ENCODE results near the gene PTPRE.

Gene PTPRE

DNA sequence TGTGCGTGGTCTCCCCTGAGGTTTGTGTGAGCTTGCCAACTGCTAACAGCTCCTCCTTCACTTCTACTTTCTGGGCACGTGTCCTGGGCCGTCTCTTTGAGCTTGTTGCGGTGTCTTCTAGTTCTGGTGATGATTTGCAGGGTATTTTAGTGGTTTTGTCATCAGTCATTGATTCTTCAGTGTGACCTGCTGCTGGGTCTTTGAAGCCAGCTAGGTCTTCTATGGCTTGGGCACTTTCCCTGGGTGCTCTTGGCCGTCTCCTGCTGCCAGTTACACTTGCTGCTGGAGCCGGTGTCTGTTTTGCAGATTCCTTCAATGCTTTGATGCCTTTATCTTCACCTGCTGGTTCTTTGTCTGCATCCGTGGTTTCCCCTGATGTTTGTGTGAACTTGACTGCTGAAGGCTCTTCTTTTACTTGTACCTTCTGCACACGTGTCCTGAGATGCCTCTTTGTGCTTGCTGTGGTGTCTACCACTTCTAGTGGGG is 196.4 kb downstream of the PTPRE start:
- TF ChIP-seq ZNF274 (IDR thresholded peaks at IDR 0.05; ENCODE audit: low read depth, low read length) (no peak), SUZ12 (IDR thresholded peaks at IDR 0.05; ENCODE audit: extremely low read depth, insufficient read depth, insufficient read length) (no peak), YY1 (IDR thresholded peaks at IDR 0.05; ENCODE audit: insufficient read depth, insufficient read length) (no peak)
- peaks cover 96% of the 10 kb centered on the region for H3K36me3 ChIP-seq (ENCODE audit: insufficient read depth, insufficient read length, low read length)

DNA sequence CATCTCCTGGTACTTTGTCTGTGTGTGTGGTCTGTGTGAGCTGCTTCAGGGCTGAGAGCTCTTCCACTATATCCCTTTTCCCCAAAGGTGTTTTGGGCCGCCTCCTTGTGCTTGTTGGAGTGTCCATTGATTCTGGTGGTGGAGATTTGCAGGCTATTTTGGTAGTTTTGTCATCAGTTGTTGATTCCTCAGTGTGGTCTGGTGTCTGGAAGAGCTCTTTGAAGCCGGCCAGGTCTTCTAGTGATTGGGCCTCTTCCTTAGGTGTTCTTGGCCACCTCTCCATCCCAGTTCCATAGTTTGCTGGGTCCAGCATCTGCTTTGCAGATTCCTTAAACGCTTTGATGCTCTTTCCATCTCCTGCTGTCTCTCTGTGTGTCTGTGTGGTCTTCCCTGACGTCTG is 198.5 kb downstream of the PTPRE start:
- peaks cover 97% of the 10 kb centered on the region for H3K36me3 ChIP-seq (ENCODE audit: insufficient read depth, insufficient read length, low read length)
- no peak overlapping the region for H3K4me3 ChIP-seq (ENCODE audit: insufficient read length, low read depth)
- no peaks in the 10 kb centered on the region for H3K4me1 ChIP-seq (ENCODE audit: insufficient read depth, insufficient read length)
- no peak for DNase-seq (ENCODE audit: low read depth, low spot score)
- H3K9ac ChIP-seq (ENCODE audit: insufficient read length, low read depth) = no peak overlapping the region
- TF ChIP-seq SUZ12 (IDR thresholded peaks at IDR 0.05; ENCODE audit: extremely low read depth, insufficient read depth, insufficient read length) = no peak
- no peak for TF ChIP-seq YY1 (IDR thresholded peaks at IDR 0.05; ENCODE audit: insufficient read depth, insufficient read length)
- no peak for TF ChIP-seq ZNF274 (IDR thresholded peaks at IDR 0.05; ENCODE audit: low read depth, low read length)
- no peaks in the 10 kb centered on the region for H3K9me3 ChIP-seq (ENCODE audit: insufficient read depth, low read length)
- H3K27me3 ChIP-seq (ENCODE audit: insufficient read depth, insufficient read length) = no peaks in the 10 kb centered on the region

More for the DNA sequence above, 196.4 kb downstream of the PTPRE start:
- Histone ChIP-seq H3K4me3 (ENCODE audit: insufficient read length, low read depth) (no peak overlapping the region), H3K9ac (ENCODE audit: insufficient read length, low read depth) (no peak overlapping the region), H3K4me1 (ENCODE audit: insufficient read depth, insufficient read length) (no peaks in the 10 kb centered on the region), H3K27me3 (ENCODE audit: insufficient read depth, insufficient read length) (no peaks in the 10 kb centered on the region), H3K9me3 (ENCODE audit: insufficient read depth, low read length) (no peaks in the 10 kb centered on the region)
- no peak for DNase-seq (ENCODE audit: low read depth, low spot score)

GRCh38 chr10:128109707-128110106 is 202.8 kb downstream of the PTPRE start:
- peaks cover 99% of the 10 kb centered on the region for H3K36me3 ChIP-seq (ENCODE audit: insufficient read depth, insufficient read length, low read length)

GRCh38 chr10:128110339-128110738 is 203.4 kb downstream of the PTPRE start:
- peaks cover 99% of the 10 kb centered on the region for H3K36me3 ChIP-seq (ENCODE audit: insufficient read depth, insufficient read length, low read length)
- no peak overlapping the region for H3K9ac ChIP-seq (ENCODE audit: insufficient read length, low read depth)
- no peaks in the 10 kb centered on the region for H3K4me1 ChIP-seq (ENCODE audit: insufficient read depth, insufficient read length)
- no peak for DNase-seq (ENCODE audit: low read depth, low spot score)
- H3K4me3 ChIP-seq (ENCODE audit: insufficient read length, low read depth) = no peak overlapping the region
- no peaks in the 10 kb centered on the region for H3K27me3 ChIP-seq (ENCODE audit: insufficient read depth, insufficient read length)
- no peaks in the 10 kb centered on the region for H3K9me3 ChIP-seq (ENCODE audit: insufficient read depth, low read length)
- TF ChIP-seq ZNF274 (IDR thresholded peaks at IDR 0.05; ENCODE audit: low read depth, low read length) = no peak
- TF ChIP-seq YY1 (IDR thresholded peaks at IDR 0.05; ENCODE audit: insufficient read depth, insufficient read length) = no peak
- TF ChIP-seq SUZ12 (IDR thresholded peaks at IDR 0.05; ENCODE audit: extremely low read depth, insufficient read depth, insufficient read length) = no peak

More at GRCh38 chr10:128109707-128110106, 202.8 kb downstream of the PTPRE start:
- H3K9ac ChIP-seq (ENCODE audit: insufficient read length, low read depth) = no peak overlapping the region
- no peaks in the 10 kb centered on the region for H3K9me3 ChIP-seq (ENCODE audit: insufficient read depth, low read length)
- TF ChIP-seq ZNF274 (IDR thresholded peaks at IDR 0.05; ENCODE audit: low read depth, low read length) = no peak
- no peak for TF ChIP-seq YY1 (IDR thresholded peaks at IDR 0.05; ENCODE audit: insufficient read depth, insufficient read length)
- no peak for TF ChIP-seq SUZ12 (IDR thresholded peaks at IDR 0.05; ENCODE audit: extremely low read depth, insufficient read depth, insufficient read length)
- no peak overlapping the region for H3K4me3 ChIP-seq (ENCODE audit: insufficient read length, low read depth)
- DNase-seq (ENCODE audit: low read depth, low spot score) = no peak
- no peaks in the 10 kb centered on the region for H3K4me1 ChIP-seq (ENCODE audit: insufficient read depth, insufficient read length)
- H3K27me3 ChIP-seq (ENCODE audit: insufficient read depth, insufficient read length) = no peaks in the 10 kb centered on the region

DNA sequence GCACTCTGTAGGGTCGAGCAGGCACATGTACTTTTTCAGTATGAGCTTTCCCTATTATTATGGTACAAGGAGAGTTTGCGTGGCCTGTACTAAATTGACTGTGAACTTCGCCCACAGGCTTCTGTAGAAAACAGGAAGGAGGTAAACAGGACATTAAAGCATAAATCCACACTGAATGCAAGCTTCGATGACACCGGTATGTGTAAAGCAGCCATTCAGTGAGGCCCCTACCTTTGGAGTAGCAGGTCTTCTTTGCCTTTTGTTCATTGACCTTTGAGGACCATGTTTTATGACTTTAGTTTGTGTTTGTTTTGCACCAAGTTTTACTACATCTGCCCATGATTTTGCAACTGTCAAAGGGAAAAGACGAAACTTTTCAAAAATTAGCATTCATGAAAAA is 204.8 kb downstream of the PTPRE start:
- TF ChIP-seq ZNF274 (IDR thresholded peaks at IDR 0.05; ENCODE audit: low read depth, low read length) (no peak), YY1 (IDR thresholded peaks at IDR 0.05; ENCODE audit: insufficient read depth, insufficient read length) (no peak), SUZ12 (IDR thresholded peaks at IDR 0.05; ENCODE audit: extremely low read depth, insufficient read depth, insufficient read length) (no peak)

DNA sequence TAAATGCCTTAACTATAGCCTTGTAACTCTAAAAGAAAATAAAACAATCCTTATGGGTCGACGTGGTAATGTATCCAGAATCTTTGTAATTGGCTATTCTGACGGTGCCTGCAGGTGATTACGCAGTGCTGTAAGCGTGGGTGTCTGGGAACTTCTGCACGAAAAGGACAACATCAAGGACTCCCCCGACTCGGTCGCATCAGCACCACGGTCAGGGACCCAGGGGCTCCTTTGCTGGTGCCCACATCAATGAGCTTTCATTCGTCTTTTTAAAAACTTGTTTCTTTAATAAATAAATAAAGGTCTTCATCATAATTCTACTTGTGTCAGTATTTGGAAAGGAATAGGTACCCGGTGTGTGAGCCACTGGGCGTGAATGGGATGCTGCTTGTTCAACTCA is 206.1 kb downstream of the PTPRE start:
- Histone ChIP-seq H3K4me3 (ENCODE audit: insufficient read length, low read depth) (no peak overlapping the region), H3K36me3 (ENCODE audit: insufficient read depth, insufficient read length, low read length) (peaks cover 97% of the 10 kb centered on the region)
- TF ChIP-seq ZNF274 (IDR thresholded peaks at IDR 0.05; ENCODE audit: low read depth, low read length) (no peak), SUZ12 (IDR thresholded peaks at IDR 0.05; ENCODE audit: extremely low read depth, insufficient read depth, insufficient read length) (no peak)

More for the DNA sequence above, 204.8 kb downstream of the PTPRE start:
- Histone ChIP-seq H3K4me1 (ENCODE audit: insufficient read depth, insufficient read length) (no peaks in the 10 kb centered on the region), H3K36me3 (ENCODE audit: insufficient read depth, insufficient read length, low read length) (peaks cover 99% of the 10 kb centered on the region), H3K9ac (ENCODE audit: insufficient read length, low read depth) (no peak overlapping the region), H3K9me3 (ENCODE audit: insufficient read depth, low read length) (no peaks in the 10 kb centered on the region), H3K27me3 (ENCODE audit: insufficient read depth, insufficient read length) (no peaks in the 10 kb centered on the region), H3K4me3 (ENCODE audit: insufficient read length, low read depth) (no peak overlapping the region)
- DNase-seq (ENCODE audit: low read depth, low spot score) = no peak

DNA sequence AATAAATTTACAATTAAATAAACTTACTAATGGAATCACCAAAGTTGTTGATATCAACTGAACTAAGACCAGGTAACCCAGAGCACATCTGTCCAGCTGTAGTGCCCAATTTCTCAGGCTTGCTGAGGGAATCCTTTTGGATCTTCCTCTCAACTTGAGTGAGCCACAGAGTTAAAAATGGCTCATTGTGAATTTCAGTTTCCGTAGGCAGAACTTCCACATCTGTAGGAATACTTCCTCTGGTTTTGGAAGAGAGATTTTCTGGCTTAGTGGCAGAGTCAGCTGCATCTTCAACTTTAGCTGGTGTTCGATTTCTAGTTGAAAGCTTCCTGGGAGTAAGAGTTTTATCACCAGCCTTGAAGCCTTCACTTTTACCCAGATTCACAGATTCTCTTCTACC is 208.0 kb downstream of the PTPRE start:
- H3K9ac ChIP-seq (ENCODE audit: insufficient read length, low read depth) = no peak overlapping the region
- TF ChIP-seq SUZ12 (IDR thresholded peaks at IDR 0.05; ENCODE audit: extremely low read depth, insufficient read depth, insufficient read length) (no peak), YY1 (IDR thresholded peaks at IDR 0.05; ENCODE audit: insufficient read depth, insufficient read length) (no peak)
- no peaks in the 10 kb centered on the region for H3K4me1 ChIP-seq (ENCODE audit: insufficient read depth, insufficient read length)
- DNase-seq (ENCODE audit: low read depth, low spot score) = no peak
- H3K36me3 ChIP-seq (ENCODE audit: insufficient read depth, insufficient read length, low read length) = peaks cover 96% of the 10 kb centered on the region
- H3K4me3 ChIP-seq (ENCODE audit: insufficient read length, low read depth) = no peak overlapping the region
- no peaks in the 10 kb centered on the region for H3K9me3 ChIP-seq (ENCODE audit: insufficient read depth, low read length)
- no peaks in the 10 kb centered on the region for H3K27me3 ChIP-seq (ENCODE audit: insufficient read depth, insufficient read length)

More for the DNA sequence above, 206.1 kb downstream of the PTPRE start:
- H3K9ac ChIP-seq (ENCODE audit: insufficient read length, low read depth) = no peak overlapping the region
- H3K27me3 ChIP-seq (ENCODE audit: insufficient read depth, insufficient read length) = no peaks in the 10 kb centered on the region
- DNase-seq (ENCODE audit: low read depth, low spot score) = no peak
- no peaks in the 10 kb centered on the region for H3K4me1 ChIP-seq (ENCODE audit: insufficient read depth, insufficient read length)
- H3K9me3 ChIP-seq (ENCODE audit: insufficient read depth, low read length) = no peaks in the 10 kb centered on the region
